HG03439 (cell line): ENCODE data around the gene GNAO1.

ENCODE experiments used
- ATAC-seq: cut with Tn5 transposase; IDR thresholded peaks from one replicate; pipeline ENCODE4 v1.9.1; 2021; ENCODE audit warnings: mild to moderate bottlenecking, moderate library complexity; ENCODE audit not compliant: unreplicated experiment

GNAO1 gene

DNA sequence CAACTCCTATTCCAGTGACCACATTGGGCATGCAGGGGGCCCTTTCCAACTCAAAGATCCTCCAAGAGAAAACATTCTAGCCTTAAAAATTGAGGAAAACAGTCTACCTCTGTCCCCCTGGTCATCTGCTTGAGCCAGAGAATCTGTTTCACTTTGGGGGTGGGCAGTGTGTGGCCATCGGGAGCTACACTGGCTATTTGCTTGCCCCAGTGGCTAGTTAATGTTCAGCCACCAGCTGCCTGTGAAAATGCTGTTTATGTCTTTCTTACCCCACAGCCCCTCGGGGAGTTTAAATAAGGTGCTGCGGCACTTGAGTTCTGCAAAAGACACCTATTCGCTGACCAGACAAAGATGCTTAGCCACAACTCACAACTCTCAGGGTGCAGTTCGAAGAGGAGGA, 43.4 kb downstream of the GNAO1 start:
- ATAC-seq = no peak

DNA sequence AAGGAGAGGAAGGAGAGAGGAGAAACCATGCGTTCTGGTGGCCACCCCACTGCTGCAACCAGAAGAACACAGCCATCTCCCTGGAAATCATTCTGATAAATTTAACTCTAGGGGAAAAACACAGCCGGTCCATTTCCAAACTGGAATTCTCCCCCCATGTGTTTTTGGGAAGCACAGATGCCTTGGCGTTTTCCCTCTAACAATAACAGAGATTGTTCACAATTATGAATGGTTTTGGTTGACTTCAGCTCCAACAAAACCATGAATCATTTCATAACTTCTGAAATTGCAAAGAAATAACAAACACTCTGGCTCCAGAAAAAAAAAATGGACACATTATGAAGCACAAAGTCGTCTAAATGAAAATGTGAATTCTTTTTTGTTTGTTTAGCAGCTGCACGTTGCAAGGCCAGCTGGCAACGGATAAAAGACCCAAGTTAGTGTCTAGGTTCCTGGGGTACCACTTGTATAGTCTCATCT, 46.2 kb downstream of the GNAO1 start:
- ATAC-seq = no peak

DNA sequence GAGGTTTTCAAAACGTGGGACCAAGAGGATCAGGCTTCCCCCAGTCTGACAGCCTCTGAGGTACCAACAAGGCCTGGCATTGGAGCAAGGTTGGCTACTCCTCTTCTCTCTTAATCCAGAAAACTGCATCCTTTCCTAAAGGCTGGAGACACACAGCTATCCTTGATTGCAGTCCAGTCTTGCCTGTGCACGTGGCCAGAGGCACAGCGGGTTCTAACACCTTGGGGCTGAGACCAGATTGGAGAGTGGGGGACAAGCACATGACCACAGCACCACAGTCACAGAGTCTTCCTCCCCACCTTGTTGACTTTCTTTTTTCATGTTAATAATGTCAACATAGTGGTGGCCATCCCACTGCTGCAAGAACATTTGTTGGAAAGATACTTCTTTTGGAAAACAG, 46.9 kb downstream of the GNAO1 start:
- no peak for ATAC-seq

DNA sequence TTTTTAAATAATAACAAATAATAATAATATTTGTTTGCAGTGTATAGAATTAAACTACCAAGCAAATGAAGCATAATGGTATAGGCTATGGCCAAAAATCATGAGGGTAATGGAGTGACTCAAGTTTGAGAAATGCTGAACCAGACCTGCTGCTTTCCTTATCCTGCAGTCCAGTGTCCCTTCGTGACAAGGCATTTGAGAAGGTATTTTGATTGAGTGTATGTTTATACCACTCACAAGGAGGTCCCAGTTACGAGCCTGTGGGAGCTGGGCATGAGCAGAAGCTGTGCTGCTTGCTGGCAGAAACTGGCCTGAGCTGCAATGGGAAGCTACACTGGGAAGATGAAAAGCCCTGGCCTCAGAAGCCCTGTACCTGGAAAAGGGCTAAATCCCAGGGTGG, 50.3 kb downstream of the GNAO1 start:
- no peak for ATAC-seq

GRCh38 chr16:56242740-56243139, 51.5 kb downstream of the GNAO1 start:
- no peak for ATAC-seq

- ATAC-seq = no peak
Measured at GRCh38 chr16:56244612-56245011, 53.3 kb downstream of the GNAO1 start.

GRCh38 chr16:56245197-56245596, 53.9 kb downstream of the GNAO1 start:
- ATAC-seq = no peak

DNA sequence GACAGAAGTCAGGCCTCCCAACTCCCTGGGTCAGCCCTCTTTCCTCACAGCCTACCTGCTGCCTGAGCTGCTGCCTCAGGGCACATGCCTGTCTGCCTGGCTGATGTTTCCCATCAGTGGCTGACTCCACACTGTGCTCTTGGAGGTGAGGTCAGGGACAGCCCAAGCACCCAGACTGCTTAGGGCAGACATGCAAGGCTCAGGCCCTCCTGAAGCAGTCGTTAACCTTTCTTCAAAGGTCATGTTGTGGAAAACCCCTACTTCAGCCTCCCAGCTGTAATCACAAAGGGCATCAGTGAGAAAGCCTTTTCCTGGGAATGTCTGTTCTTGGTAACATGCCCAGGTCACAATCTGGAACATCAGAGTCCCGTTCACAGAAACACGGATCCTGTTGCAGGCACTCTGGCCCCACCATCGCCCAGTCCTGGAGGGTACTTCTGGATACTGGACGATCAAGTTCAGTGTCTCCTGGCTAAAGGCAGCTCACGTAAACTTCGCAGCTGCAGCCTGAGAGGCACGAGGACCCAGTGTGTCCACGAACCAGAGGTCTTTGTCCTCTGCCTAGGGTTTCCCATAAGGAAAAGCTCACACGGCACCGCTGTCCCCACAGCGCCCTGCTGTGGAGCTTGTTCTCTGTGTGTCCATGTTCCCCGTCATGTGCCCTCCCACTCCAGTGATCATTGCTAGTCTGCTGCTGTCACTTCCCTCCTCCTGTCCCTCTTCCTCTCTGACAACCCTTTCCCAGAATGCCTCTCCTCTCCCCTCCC, 54.9 kb downstream of the GNAO1 start:
- no peak for ATAC-seq

- no peak for ATAC-seq
Measured at GRCh38 chr16:56247018-56247417, 55.7 kb downstream of the GNAO1 start.

- no peak for ATAC-seq
Measured at GRCh38 chr16:56247808-56248207, 56.5 kb downstream of the GNAO1 start.

- ATAC-seq = no peak
Measured at GRCh38 chr16:56252835-56253234, 61.5 kb downstream of the GNAO1 start.

GRCh38 chr16:56255904-56256303, 64.6 kb downstream of the GNAO1 start:
- ATAC-seq = no peak

- ATAC-seq = no peak
Measured at GRCh38 chr16:56257239-56257638, 66.0 kb downstream of the GNAO1 start.

- no peak for ATAC-seq
Measured at GRCh38 chr16:56257666-56258342, 66.5 kb downstream of the GNAO1 start.

- ATAC-seq = no peak
Measured at GRCh38 chr16:56258508-56259424, 67.5 kb downstream of the GNAO1 start.

GRCh38 chr16:56259425-56259779, 68.1 kb downstream of the GNAO1 start:
- no peak for ATAC-seq

DNA sequence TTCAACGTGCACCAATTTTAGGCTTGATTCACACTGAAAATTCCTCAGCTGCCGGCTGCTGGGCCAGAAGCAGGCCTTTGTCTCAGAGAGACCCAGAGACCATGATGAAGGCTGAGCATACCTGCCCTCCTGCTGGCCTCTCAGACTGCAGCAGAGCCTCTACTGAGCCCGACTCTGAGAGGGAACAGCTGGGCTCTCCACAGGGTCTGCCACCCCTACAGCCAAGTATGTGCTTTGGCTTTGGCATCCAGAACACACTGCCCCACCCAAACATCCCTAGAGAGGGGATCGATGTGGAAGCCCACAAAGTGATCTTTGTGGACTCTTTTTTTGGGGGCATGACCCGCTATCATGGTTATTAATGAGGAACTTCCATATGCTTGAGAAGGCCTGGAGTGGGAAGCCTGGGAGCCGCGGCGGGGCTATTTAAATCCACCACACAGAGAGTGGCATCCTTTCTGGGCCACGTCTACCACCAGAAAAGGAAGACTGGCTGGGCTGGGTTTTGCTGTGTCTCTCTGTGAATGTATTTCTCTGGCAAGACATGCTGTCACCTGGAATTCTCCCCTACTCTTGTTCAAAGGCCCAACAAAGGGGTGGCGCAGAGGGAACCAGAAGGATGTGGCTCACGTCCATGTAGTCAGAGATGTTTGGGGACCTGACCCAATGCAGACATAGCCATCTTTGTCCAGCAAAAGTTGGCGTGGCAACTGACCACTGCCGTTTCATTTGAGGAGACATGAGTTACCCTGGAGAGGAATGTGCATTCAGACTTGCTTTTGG, 69.3 kb downstream of the GNAO1 start:
- ATAC-seq = no peak

- ATAC-seq = no peak
Measured at GRCh38 chr16:56261656-56262055, 70.4 kb downstream of the GNAO1 start.

- no peak for ATAC-seq
Measured at GRCh38 chr16:56262148-56262547, 70.9 kb downstream of the GNAO1 start.

GRCh38 chr16:56262551-56263245, 71.4 kb downstream of the GNAO1 start:
- ATAC-seq = no peak
